T-helper 9 cell (primary cell): ENCODE measurements around the gene FOXC2.
A peak's percentile ranks its signal among the peaks of the same experiment; 100 is the strongest.

Source experiments
- DNase-seq: peaks from one replicate; pipeline ENCODE4 v3.0.0-alpha.2; 2020

Gene FOXC2

DNA sequence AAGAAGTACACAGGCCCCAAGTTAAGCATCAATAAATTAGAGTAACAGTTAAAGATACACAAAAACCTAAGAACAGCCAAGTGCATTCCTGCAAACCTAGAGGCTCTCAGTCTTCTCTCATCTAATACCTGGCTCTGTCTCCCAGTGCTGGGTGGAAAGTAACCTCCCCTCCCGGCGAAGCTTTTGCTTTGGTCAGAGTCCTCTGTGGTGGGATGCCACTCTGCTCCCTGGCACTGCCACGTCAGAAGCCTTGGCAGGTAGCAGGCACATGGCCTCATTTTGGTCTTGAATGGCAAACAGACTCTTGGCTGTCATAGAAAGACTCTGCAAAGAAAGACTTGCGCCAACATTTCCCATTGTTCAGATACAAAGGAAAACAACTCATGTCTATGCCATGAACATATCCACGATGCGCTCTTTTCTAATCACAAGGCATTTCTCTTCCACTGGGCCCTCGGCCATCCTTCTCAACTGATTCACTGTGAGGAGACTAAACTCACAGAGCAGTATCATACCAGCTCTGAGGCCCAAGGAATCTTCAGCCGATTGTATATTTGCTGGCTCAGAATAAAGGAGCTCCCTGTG lies 32.8 kb upstream of the FOXC2 start:
- DNase-seq: no peak

DNA sequence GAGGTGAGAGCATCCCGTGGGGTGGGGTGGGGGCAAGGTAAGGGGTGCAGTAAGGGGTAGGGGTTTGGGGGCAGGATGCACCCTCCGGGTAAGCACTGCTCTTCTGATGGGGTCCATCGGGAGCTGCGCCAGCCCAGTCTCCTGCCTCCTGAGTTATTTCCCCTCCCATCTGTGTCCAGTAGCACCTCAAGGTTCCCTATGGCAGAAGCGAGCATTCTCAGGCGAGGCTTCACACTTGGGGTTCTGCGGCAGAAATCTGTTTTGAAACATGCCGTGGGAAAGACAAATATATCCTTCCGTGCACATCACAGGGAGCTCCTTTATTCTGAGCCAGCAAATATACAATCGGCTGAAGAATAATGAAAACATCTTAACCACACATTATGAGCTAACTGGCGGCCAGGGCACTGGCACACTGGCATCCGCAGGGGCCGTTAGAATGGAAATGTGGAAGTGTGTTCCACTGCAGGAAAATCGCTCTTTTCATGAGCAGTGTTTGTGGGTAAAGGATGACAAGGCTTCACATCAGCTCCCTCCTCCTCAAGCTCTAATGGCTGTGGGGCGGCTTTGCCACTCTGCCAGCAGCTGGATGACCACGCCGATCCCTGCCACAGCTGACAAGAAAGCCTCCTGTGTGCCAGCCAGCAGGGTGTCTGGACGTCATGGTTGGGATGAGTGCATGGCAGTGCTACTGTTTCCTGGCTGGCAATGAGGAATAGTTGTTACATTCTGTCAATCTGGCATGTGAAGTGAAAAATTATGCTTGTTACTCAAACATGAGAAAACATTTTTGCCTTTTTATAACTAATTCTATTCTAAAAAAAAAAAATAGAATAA lies 31.6 kb upstream of the FOXC2 start:
- no peak for DNase-seq

GRCh38 chr16:86536621-86537020 lies 30.0 kb upstream of the FOXC2 start:
- no peak for DNase-seq

DNA sequence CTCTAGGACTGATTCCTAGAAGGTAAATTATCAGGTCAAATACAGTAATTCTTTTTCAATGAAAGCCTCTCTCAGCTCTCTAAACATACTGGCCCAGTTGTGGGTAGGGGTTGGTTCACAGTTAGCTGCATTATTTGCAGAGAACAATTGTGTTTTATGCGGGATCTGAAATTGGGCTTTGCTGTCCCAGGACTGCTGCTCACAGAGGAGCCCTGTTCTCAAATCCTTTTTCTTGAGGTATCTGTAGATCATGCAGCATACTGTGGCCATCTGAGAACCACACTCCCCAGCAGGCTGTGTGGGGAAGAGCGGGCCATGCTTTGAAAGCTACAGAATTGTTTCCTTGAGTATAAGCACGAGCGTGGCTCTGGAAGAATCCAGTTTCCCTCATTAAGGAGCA lies 29.1 kb upstream of the FOXC2 start:
- no peak for DNase-seq

GRCh38 chr16:86538196-86538780 lies 28.3 kb upstream of the FOXC2 start:
- DNase-seq: no peak

DNA sequence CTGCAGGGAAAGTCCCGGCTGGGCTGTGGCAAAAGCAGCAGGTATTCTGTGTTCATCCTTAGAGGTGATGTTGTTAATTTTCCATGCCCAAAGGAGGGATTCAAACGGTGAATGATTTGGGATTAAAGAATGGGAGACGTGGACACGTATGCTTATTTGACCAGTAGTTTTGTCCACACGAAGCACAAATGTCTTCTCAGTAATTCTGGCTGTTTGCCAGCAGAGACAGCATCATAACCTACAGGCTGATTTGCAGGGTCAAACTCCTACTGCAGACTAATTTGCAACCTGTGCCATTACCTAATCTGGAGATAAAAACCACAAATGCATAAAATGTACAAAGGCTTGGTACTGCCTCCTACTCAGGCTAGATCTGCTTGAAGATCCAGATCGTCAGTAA lies 25.7 kb upstream of the FOXC2 start:
- no peak for DNase-seq

GRCh38 chr16:86541560-86541959 lies 25.1 kb upstream of the FOXC2 start:
- DNase-seq: no peak

DNA sequence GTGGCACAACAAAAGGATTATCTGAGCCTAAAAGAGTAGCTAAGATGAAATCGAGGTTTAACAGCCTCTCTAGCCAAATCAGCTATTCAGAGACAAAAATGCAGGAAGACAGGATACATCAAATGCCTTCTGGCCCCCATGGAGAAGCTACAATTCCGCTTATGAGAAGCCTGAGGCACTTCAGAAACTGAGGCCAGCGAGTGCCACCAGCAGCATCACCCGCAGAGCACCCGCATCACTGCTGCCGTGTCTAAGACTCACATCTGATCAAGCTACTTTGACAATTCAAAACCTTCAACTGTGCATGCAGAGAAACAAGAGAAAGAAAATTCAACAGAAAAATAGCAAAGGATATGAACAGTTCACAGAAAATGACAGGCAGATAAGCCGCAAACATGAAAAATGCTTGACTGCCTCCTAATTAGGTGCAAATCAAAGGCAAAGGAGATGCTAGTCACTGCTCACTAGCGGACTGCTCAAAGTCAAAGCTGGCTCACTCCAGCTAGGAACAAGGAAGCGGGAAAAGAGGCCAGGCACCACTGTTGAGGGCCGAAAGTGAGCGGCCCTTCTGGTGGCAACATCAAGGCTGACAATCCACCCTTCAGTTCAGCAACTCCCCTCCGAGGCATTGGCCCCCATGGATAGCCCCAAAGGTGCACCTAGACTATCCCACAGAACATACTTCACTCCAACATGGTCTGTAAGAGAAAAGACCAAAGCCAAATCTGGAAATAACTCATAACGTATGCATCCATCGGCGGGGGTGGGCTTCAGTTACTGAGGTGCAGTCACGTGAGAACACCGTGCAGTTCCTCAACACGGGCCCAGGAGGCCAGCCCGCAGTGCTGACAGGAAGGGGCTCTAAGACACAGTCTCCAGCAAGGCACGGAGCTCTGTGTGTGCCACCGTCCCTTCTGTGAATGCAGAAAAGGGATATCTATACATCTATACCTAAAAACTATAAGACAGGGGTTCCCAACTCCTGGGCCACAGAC lies 23.6 kb upstream of the FOXC2 start:
- no peak for DNase-seq

- DNase-seq: no peak
Observed at GRCh38 chr16:86545481-86545880, 21.1 kb upstream of the FOXC2 start.

GRCh38 chr16:86545954-86546637 lies 20.5 kb upstream of the FOXC2 start:
- no peak for DNase-seq

- no peak for DNase-seq
Observed at GRCh38 chr16:86546638-86547013, 20.0 kb upstream of the FOXC2 start.

GRCh38 chr16:86547286-86547685 lies 19.3 kb upstream of the FOXC2 start:
- DNase-seq: no peak

- DNase-seq: no peak
Observed at GRCh38 chr16:86549076-86549892, 17.3 kb upstream of the FOXC2 start.

DNA sequence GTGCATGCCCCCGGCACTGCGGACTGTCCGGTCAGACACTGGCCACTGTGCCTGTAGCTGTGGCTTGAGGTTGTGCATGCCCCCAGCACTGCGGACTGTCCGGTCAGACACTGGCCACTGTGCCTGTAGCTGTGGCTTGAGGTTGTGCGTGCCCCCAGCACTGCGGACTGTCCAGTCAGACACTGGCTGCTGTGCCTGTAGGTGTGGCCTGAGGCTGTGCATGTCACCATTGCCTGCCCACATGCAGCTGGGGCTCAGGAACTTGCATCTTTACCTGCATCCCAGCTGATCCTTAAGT lies 16.8 kb upstream of the FOXC2 start:
- DNase-seq: no peak

DNA sequence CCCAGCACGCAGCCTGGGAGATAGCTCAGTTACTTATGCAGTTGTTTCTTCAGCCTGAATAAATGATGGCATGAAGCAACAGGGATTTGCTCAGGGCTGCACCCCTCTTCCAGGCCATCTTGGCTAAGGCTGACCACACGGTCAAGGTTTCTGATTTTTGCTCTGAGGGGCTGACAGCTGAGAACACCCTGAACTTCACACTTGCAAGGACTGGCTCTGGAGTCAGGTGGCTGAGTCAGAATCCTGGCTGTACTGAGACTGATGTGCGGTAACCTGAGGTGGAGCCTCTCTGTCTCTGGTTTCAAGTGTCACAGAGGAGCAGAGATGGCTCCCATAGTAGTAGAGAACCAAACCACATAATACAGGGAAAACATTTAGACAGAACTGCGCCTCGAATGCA lies 16.3 kb upstream of the FOXC2 start:
- no peak for DNase-seq

DNA sequence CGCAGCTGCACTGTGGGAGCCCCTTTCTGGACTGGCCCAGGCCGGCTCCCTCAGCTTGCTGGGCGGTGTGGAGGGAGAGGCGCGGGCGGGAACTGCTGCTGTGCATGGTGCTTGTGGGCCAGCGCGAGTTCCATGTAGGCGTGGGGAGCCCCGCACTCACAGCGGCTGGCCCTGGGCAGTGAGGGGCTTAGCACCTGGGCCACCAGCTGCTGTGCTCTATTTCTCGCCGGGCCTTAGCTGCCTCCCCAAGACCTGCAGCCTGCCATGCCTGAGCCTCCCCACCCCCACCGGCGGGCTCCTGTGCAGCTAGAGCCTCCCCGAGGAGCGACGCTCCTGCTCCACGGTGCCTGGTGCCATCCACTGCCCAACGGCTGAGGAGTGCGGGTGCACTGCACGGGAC lies 13.3 kb upstream of the FOXC2 start:
- DNase-seq: no peak

DNA sequence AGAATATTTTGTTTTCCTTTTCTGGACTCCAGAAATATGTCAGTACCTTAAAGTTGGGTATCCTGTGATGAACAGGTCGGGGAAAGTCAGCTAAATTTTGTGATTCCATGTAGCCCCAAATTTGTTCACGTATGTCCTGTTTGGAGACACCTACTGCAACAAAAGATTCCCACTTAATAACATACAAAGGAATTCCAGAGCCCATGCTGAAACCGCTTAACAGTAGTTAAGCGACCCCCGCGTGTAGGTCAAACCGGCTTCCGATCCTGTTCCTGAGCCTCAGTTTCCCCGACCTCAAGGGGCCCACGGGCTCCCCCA lies 12.1 kb upstream of the FOXC2 start:
- no peak for DNase-seq

DNA sequence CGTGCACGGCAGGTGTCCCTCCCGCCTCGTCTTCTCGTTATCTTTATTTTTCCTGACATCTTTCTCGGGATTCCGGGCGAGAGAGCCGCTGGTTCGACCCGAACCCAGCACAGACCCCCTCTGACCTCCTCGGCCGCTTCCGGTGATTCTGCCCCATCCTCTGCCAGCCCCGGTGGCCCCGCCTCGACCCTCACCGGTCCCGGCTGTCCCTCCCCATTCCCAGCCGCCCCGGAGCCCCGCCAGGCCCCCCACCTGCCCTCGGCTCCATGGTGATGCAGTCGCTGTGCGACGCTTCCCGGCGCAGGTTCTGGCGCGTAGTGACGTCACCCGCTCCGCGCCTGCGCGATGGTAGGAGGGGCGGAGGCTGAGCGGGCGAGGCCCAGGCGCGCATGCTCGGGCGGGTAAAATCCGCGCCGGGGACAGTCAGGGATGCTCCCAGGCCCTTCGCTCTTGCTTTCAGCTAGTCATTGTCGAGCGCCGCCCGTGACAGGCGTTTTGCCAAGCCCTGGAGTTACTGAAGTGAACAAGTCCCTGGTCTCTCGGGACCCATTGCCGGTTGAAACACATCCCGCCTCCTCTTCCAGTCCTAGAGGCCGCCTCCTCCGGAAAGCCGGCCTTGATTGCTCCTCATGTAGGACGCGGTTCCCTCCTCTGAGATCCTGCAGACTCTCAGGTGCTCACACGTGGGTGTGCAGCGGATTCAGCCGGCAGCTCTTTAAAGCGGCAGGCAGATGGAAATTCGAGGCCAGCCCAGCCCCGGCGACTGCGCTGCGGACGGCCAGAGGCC lies 11.5 kb upstream of the FOXC2 start, which contains the start of gene MTHFSD:
MTHFSD (minus strand) TSS at position 319 of the 787 bp plus-strand sequence; CDS start at position 268, 51 bp downstream.
- peak; percentile 97 for DNase-seq

- no peak for DNase-seq
Observed at GRCh38 chr16:86555704-86556075, 10.9 kb upstream of the FOXC2 start.

DNA sequence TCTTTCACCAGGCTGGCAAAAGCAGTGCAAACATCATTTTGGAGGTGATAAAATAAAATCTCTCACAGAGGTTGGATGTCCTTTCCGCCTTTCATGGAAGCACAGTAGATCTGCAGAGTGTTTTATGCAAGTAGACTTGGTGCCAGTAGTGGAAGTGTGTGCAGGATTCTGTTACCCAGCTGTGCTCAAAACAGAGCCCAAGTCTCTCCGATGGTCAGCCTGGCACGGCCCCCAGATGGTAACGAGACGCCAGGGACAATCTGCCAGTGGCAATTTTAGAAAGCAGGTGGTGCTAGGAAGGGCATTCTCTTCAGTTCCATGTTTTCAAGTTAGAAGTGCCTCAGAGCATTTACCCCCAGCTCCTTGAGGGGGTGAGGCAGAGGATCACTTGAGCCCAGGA lies 10.1 kb upstream of the FOXC2 start:
- DNase-seq: no peak

DNA sequence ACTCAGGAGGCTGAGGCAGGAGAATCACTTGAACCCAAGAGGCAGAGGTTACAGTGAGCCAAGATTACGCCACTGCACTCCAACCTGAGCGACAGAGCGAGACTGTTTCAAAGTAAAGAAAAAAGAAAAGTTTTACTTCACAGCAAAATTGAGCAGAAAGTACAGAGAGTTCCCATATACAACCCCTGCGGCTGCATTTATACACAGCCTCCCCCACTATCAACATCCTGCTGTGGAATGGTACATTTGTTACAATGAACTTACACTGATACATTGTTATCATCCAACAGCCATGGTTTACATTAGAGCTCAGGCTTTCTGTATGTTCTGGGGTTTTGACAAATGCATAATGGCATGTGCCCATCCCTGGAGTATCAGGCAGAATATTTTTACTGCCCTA lies 9.0 kb upstream of the FOXC2 start:
- DNase-seq: no peak
